GM21360 (cell line): Measurements from ENCODE around the gene SBK2.
"Not testable (repeated sequence)": the region's sequence is repeated elsewhere in the genome, so short reads cannot be mapped to it uniquely, and the experiment has no call there.

Experiments used
- ATAC-seq: cut with Tn5 transposase; IDR thresholded peaks from one replicate; pipeline ENCODE4 v1.9.1; 2021; ENCODE audit warnings: mild to moderate bottlenecking, moderate library complexity; ENCODE audit not compliant: unreplicated experiment

SBK2 gene

DNA sequence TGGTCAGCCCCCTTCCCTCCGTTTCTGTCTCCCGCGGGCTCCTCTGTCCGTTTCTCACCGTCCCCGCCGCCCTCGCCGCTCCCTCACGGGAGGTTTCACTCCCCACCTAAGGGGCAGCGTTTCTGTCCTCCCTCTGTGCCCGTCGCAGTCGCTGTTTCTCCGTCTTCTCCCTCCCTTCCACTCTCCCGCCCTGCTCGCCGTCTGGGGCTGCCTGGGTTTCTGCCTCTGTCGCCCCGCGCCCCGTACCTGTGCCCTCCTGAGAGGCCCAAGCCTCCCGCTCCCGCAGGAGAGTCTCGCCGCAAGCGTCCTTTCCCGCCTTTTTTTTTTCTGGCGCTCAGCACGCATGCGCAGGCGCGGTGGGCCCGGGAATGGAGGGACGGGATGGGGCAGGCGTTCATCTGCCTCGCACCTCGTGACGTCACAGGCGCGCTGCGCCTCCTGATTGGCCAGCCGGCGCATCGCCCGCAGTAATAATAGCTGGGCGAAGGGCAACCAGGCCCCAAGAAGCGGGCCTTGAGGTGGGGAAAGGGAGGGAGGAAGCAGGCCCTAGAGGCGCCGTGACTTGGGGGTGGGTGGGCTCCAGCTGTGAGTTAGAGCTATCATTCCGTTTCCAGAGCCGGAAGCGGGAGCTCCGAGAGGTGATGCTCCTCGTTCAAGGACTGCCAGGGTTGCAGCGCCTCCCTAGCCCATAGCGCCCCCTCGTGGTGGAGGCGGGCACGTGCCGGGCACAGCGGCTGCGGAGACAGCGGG is 33.3 kb downstream of the SBK2 start:
- peak; percentile 92 for ATAC-seq

GRCh38 chr19:55503157-55503501 is 33.8 kb downstream of the SBK2 start:
- no peak for ATAC-seq

DNA sequence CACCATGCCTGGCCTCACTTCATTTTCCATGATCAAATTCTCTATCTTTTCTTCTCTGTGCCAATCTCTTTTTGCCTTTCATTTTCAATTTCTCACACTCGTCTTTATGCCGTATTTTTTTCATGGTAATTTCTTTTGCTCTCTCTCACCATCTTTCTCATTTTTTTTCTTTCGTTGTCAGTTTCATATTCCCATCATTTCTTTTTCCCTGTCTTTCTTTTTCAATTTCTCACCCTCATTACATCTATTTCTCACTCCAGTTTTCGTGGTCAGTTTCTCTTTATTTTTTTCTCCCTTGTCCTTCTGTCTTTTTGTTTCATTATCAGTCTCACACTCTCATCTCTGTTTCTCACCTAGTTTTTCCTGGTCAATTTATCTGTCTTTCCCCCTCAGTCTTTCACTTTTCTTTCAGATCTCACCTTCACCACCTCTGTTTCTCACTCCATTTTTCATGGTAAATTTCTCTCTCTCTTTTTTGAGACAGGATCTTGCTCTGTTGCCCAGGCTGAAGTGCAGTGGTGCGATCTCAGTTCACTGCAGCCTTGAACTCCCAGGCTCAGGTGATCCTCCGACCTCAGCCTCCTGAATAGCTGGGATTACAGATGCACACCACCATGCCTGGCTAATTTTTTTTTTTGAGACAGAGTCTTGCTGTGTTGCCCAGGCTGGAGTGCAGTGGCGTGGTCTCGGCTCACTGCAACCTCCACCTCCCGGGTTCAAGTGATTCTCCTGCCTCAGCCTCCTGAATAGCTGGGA is 34.6 kb downstream of the SBK2 start:
- no peak for ATAC-seq

- ATAC-seq = no peak
These were observed 36.5 kb downstream of the SBK2 start for GRCh38 chr19:55500368-55500952.

- ATAC-seq = no peak
These were observed 38.6 kb downstream of the SBK2 start for GRCh38 chr19:55498246-55498840.

DNA sequence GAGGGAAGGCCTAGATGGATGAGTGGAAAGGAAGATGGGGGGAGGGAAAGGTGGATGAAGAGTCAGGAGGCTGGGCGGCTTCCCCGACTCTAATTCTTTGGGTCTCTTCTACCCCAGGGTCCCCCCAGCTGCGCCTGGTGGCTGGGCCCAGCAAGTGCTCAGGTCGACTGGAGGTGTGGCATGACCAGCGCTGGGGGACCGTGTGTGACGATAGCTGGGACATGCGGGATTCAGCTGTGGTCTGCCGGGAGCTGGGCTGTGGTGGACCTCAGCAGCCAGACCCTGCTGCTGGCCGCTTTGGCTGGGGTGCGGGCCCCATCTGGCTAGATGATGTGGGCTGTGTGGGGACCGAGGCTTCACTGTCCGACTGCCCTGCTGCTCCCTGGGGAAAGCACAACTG is 39.2 kb downstream of the SBK2 start:
- no peak for ATAC-seq

- not testable (repeated sequence) for ATAC-seq
These were observed 40.1 kb downstream of the SBK2 start for GRCh38 chr19:55496820-55497219.

- ATAC-seq = no peak
These were observed 41.1 kb downstream of the SBK2 start for GRCh38 chr19:55495646-55496349.

DNA sequence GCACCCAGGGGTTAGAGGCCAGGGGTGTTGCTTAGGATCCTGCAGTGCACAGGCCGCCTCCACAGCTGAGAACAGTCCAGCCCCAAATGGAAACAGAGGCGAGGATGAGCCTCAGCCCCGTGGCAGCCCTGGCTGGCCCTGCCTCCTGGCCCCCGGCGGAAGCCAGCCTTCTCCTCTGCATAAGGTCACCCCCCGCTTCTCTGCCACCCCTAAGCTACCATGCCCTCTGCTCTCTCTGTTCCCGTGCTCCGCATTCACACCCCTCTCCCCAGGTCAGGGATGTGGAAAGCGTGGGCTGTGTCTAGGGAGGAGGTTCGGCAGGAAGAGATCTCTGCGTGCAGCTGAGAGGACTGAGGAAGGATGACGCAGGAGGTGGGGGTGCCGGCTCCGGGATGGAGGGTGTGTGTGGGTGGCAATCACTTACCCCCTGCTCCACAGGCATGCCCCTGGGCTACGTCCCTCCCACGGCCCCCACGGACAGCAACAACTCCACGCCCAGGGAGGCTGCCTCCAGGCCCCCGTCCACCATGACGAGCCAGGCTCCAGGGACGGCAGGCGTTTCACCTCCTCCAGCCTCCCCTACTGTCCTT is 42.7 kb downstream of the SBK2 start:
- no peak for ATAC-seq

DNA sequence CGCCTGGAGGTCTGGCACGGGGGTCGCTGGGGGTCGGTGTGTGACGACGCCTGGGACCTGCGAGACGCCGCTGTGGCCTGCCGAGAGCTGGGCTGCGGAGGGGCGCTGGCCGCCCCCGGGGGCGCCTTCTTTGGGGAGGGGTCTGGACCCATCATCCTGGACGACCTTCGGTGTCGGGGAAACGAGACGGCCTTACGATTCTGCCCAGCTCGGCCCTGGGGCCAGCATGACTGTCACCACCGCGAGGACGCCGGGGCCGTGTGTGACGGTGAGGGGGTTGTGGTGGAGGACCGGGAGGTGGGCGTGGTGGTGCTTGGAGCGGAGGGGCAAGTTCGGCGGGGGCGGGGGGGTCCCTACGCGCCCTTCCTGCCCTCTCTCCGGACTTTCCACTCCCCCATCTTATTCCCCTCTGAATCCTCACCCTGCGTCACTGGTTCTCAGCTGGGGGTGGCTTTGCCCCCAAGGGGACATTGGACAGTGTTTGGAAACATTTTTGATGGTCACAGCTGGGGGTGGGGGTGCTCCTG is 43.2 kb downstream of the SBK2 start:
- no peak for ATAC-seq

DNA sequence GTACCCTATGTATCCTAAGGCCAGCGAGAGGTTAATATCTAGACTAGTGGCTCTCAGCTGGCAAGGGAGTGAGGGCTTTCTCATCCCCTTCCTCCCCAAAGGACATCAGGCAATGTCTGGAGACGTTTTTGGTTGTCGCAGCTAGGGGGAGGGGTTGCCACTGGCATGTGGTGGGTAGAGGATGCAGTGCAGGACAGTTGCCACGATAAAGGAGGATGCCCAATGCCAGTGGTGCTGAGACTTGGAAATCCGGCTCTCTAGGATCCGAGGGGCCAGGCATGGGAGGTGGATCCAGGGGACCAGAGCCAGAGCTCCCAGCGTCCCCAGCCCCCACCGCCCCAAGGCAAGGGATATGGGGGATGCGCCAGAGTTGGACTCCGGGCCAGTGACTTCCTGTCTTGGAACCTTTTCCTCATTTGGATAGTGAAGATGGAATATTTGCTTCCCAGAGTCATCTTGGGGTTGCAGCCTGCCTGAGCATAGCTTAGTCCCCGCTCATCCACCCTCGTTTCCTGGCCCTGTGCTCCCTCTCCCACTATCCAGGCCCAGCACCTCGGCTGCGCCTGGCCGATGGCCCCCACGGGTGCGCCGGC is 43.8 kb downstream of the SBK2 start:
- ATAC-seq = no peak

GRCh38 chr19:55492362-55492944 is 44.5 kb downstream of the SBK2 start:
- ATAC-seq = no peak

- ATAC-seq = no peak
These were observed 45.2 kb downstream of the SBK2 start for GRCh38 chr19:55491546-55492360.

- ATAC-seq = no peak
These were observed 46.2 kb downstream of the SBK2 start for GRCh38 chr19:55490478-55491432.

- ATAC-seq = no peak
These were observed 47.0 kb downstream of the SBK2 start for GRCh38 chr19:55489711-55490477.

DNA sequence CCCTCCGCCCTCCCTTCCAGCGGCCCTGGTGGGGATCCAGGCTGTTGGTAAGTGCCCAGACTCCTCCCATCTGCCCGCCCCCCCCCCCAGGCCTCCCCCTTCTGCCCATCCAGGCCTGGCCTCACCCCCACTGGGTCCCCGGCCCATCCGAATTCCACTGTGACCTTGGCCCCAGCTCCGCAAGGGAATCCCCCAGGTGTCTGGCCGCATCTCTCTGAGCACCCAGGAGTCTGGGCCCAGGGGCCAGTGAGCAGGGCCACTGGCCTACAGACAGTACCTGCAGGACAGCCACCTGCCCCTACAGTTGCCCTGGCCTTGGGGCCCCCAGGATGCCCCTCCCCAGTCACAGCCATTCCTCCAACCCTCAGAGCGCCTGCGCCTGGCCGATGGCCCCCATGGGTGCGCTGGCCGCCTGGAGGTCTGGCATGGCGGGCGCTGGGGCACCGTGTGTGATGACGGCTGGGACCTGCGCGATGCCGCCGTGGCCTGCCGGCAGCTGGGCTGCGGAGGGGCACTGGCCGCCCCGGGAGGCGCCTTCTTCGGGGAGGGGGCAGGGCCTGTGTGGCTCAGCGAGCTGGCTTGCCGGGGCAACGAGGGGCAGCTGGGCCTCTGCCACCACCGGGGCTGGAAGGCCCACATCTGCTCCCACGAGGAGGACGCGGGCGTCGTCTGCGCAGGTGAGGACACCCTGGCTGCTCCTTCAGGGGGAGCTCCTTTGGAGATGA is 47.8 kb downstream of the SBK2 start:
- ATAC-seq = no peak
